CD4-positive, alpha-beta T cell treated with Interferon gamma for 1 hour (primary cell): Measurements from ENCODE around the gene GALNTL6.
A peak's percentile ranks its signal among the peaks of the same experiment; 100 is the strongest.
"Not testable (repeated sequence)": the region's sequence is repeated elsewhere in the genome, so short reads cannot be mapped to it uniquely, and the experiment has no call there.

ENCODE experiments used
- DNase-seq: peaks from one replicate; pipeline ENCODE4 v3.0.0-alpha.2; 2020

GALNTL6 gene

DNA sequence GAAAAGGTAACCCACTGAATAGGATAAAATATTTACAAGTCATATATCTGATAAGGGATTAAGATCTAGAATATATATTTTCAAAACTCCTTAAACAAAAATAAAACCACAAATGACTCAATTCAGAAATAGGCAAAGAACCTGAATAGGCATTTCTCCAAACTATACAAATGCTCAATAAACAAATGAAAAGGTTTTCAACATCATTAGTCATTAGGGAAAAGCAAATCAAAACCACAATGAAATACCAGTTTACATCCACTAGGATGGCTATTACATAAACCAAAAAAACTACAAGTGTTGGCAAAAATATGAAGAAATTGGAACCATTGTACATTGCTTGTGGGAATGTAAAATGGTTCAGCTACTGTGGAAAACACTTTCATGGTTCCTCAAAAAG lies 1188.4 kb downstream of the GALNTL6 start:
- DNase-seq: no peak

DNA sequence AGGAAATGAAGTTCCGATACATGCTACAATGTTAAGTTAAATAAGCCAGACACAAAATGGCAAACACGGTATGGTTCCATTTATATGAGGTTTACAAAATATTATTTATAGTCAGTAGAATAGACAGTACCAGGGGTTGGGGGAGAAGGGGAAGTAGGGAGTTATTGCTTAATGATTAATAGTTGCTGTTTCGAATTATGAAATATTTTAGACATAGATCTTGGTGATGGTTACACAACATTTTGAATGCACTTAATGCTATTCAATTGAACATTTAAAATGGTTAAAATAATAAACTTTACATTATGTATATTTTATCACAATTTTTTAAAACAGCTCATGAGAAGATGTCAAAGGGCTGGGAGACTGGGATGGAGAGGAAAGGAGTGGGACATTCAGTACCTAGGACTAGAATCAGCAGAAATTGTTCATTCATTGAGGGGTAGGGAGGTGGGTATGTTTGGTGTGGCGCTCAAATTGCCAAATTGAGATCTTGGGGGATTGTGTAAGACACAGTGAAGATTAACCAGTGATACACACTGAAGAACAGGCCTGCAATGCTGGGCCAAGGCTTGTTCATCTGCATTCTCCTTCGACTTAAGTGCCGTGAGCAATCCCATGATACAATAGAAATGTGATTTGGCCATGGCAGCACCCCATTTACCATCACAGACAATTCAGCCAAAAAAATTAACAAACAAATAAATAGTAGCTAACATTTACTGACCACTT lies 1189.8 kb downstream of the GALNTL6 start:
- DNase-seq: no peak

GRCh38 chr4:173005912-173006633 lies 1192.9 kb downstream of the GALNTL6 start:
- DNase-seq: no peak

DNA sequence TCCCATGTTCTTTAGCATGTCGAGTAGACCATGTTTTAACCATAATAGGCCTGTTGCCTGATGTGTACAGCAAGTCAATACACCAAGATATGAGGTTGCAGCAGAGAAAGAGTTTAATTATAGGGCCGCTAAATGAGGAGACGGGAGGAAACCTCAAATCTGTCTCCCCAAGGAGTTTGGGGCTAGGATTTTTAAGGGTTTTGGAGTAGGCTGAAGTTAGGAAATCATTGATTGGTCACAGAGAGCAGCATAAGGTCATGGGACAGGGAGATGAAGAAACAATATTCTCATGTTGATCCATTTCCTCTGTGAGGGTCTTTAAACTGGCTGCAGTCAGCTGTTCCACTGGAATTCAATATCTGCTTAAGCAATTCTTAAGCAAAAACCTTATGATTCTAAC lies 1195.2 kb downstream of the GALNTL6 start:
- no peak for DNase-seq

- DNase-seq: no peak
Measured at GRCh38 chr4:173009129-173009823, 1196.1 kb downstream of the GALNTL6 start.

- no peak for DNase-seq
Measured at GRCh38 chr4:173012608-173013007, 1199.4 kb downstream of the GALNTL6 start.

GRCh38 chr4:173013232-173013930 lies 1200.2 kb downstream of the GALNTL6 start:
- peak; percentile 15 for DNase-seq

GRCh38 chr4:173014113-173014558 lies 1200.9 kb downstream of the GALNTL6 start:
- DNase-seq: no peak

- DNase-seq: no peak
Measured at GRCh38 chr4:173014836-173015235, 1201.6 kb downstream of the GALNTL6 start.

DNA sequence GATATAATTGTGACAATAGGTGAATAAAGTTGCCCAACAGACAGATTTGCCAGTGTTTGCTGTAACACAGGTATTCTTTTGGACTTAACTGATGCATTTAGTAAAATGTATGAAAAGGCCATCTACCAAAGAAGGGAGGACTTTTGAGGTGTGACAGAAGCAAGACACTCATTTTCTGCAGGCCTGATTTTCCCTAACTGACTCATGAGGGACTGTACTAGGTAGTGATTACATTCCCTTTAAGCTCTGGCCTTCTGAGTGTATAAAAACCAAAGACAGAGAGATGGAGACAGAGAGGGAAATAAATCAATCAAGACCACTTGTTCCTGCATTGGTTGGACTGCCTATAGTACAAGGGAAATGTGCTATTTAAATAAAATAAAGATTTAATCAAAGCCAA lies 1204.6 kb downstream of the GALNTL6 start:
- no peak for DNase-seq

DNA sequence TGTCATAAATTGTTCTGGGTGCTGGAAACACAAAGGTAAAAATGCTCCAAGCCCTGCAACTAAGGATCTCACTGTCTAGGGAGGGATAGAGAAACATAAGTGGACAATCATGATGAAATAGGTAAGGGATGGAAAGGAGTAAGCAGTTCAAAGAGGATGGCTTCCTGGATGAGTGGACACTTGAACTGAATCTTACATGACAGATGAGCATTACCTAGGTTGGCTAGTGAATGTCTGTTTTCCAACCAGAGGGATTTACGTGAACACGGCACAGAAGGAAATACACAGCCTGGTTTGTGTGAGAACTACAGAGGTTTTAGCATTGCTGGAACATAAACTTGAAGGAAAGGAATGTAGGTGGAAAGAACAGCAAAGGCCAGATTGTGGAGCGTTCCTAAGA lies 1205.2 kb downstream of the GALNTL6 start:
- no peak for DNase-seq

DNA sequence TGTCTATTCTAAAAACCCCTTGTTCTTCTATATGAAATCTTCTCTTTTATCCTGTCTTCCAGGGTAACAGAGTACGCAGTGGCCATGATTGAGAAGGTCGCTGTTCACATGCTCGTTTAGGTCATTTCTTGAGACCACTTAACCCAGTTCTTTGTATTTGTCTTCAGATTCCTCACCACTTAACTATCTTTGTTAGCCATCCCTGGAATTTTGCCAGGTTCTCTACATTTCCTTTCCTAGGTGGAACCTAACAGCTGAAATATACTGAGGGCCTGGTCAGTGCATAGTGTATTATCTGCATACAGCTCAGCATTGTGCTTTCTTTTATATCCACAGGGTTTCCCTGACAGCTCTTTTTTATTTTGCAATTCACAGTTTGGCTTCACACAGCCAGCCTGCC lies 1206.5 kb downstream of the GALNTL6 start:
- no peak for DNase-seq

DNA sequence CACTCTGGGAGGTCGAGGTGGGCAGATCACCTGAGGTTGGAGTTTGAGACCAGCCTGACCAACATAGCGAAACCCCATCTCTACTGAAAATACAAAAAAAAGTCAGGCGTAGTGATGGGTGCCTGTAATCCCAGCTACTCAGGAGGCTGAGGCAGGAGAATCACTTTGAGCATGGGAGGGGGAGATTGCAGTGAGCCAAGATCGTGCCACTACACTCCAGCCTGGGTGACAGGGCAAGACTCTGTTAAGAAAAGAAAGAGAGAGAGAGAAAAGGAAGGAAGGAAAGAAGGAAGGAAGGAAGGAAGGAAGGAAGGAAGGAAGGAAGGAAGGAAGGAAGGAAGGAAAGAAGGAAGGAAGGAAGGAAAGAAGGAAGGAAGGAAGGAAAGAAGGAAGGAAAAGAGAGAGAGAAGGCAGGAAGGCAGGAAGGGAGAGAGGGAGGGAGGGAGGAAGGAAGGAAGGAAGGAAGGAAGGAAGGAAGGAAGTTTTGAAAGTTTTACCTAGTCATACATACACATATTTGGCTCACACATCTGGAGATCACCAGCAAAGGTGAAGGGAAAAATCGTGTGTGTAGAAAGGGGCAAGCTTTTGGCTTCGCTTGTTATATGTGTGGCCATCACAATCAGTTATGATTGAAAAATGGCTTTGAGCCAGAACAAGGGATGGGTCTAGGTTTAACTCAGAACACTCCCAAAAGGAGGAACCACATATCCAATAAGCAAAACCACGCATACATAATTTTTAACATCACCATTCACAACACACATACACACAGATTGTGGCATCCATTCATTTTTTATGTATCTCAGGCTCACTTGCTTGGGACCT lies 1208.8 kb downstream of the GALNTL6 start:
- not testable (repeated sequence) for DNase-seq

DNA sequence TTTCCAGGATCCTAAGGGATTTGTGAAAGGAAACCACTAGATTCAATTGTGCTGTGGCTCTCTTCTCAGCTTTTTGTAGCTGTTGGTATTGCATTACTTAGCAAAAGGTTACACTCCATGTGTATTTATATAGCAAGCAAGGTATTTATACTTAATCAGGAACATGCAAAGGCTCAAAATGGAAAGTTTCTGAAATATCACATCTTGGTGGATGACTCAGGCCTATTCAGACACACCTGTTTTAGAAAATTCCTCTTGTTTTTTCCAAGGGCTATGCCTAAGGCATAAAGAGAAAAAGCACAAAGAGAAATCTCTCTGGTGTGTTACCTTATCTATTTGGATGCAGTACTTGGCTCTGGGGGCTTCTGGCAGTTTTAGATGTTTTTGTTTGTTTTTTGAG lies 1211.0 kb downstream of the GALNTL6 start:
- DNase-seq: no peak

DNA sequence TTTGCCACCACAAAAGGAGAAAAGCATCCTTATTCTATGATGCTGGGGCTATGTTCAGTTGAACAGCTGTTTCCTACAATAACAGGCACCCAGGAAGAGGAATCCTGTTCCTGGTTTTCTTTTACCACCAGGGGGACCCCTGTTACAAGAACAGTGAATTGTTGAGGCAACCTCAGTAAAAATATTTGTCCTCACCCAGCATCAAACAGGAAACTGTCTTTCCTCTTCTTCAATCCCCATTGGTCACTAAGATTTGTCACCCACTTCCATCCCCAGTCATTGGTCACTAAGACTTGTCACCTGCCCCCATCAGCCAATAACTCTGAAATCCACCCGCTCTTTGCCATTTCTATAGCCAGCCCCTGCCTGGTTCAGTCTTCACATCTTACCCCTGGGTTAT lies 1211.9 kb downstream of the GALNTL6 start:
- DNase-seq: no peak

GRCh38 chr4:173037242-173037641 lies 1224.0 kb downstream of the GALNTL6 start:
- no peak for DNase-seq

- DNase-seq: no peak
Measured at GRCh38 chr4:173038192-173038896, 1225.1 kb downstream of the GALNTL6 start.

DNA sequence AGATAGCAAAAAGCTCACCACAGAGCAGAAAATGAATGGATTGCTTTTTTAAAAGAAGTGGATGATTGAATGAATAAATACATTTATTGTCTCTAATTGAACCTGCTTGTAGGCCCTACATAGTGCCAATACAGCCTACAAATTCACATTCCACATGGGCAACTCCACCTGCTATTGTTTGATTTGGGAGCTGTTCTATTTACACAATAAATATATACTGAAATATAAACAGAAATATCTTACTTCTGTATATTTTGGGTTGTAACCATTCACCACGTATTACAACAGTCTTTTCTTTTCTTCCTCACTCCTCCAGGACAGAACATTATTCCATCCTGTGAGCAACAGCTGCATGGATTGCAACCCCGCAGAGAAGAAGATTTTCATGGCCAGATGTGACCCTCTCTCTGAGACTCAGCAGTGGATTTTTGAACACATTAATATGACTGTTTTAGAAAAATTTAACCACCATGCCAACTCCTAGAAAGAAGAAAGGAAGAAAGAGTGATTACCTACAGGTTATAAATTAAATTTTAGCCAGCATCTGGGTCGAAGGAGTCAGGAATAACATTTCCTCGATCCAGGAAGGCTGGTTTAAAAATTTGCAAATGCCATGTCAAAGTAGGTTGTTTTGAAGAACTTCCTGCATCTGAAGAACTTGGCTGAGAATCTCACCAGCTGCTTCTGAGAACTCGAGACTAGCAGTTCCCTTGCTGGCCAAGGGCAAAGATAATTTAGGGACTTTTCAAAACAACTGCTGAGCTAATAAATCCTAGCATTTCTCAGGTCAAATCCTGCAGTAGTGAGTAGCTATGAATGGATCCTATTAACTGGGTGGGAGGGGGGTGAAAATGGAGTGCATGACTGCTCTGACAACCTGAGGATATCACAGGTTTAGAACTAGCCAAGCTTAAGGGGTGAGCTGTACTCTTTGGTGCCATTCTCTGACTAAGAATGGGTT lies 1226.7 kb downstream of the GALNTL6 start:
- no peak for DNase-seq

GRCh38 chr4:173041482-173041881 lies 1228.3 kb downstream of the GALNTL6 start:
- DNase-seq: no peak

DNA sequence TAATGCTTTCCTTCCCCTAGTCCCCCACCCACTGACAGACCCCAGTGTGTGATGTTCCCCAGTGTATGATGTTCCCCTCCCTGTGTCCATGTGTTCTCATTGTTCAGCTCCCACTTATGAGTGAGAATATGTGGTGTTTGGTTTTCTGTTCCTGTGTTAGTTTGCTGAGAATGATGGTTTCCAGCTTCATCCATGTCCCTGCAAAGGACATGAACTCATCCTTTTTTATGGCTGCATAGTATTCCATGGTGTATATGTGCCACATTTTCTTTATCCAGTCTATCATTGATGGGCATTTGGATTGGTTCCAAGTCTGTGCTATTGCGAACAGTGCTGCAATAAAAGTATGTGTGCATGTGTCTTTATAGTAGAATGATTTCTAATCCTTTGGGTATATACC lies 1228.9 kb downstream of the GALNTL6 start:
- DNase-seq: not testable (repeated sequence)
